ENCODE measurements around the gene PKD1.
"Not testable (repeated sequence)": the region's sequence is repeated elsewhere in the genome, so short reads cannot be mapped to it uniquely, and the experiment has no call there.

PKD1 gene

GRCh38 chr16:2115591-2115973 lies 20.1 kb downstream of the PKD1 start:
- DNase-seq (ENCODE audit: low read depth), result no peak
- TF ChIP-seq, protein P1, sequence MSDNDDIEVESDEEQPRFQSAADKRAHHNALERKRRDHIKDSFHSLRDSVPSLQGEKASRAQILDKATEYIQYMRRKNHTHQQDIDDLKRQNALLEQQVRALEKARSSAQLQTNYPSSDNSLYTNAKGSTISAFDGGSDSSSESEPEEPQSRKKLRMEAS (IDR thresholded peaks at IDR 0.05; ENCODE audit: low read depth, low read length), result no peak
- no peak for TF ChIP-seq POLR2A (IDR thresholded peaks at IDR 0.05; ENCODE audit: extremely low read depth, insufficient read length)
- TF ChIP-seq, protein P2, sequence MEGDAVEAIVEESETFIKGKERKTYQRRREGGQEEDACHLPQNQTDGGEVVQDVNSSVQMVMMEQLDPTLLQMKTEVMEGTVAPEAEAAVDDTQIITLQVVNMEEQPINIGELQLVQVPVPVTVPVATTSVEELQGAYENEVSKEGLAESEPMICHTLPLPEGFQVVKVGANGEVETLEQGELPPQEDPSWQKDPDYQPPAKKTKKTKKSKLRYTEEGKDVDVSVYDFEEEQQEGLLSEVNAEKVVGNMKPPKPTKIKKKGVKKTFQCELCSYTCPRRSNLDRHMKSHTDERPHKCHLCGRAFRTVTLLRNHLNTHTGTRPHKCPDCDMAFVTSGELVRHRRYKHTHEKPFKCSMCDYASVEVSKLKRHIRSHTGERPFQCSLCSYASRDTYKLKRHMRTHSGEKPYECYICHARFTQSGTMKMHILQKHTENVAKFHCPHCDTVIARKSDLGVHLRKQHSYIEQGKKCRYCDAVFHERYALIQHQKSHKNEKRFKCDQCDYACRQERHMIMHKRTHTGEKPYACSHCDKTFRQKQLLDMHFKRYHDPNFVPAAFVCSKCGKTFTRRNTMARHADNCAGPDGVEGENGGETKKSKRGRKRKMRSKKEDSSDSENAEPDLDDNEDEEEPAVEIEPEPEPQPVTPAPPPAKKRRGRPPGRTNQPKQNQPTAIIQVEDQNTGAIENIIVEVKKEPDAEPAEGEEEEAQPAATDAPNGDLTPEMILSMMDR (IDR thresholded peaks at IDR 0.05; ENCODE audit: low read depth, low read length), result no peak
- TF ChIP-seq MYC (IDR thresholded peaks at IDR 0.05; ENCODE audit: low read depth, low read length), result no peak
- no peak overlapping the region for H3K4me3 ChIP-seq (ENCODE audit: low read depth, low read length)

DNA sequence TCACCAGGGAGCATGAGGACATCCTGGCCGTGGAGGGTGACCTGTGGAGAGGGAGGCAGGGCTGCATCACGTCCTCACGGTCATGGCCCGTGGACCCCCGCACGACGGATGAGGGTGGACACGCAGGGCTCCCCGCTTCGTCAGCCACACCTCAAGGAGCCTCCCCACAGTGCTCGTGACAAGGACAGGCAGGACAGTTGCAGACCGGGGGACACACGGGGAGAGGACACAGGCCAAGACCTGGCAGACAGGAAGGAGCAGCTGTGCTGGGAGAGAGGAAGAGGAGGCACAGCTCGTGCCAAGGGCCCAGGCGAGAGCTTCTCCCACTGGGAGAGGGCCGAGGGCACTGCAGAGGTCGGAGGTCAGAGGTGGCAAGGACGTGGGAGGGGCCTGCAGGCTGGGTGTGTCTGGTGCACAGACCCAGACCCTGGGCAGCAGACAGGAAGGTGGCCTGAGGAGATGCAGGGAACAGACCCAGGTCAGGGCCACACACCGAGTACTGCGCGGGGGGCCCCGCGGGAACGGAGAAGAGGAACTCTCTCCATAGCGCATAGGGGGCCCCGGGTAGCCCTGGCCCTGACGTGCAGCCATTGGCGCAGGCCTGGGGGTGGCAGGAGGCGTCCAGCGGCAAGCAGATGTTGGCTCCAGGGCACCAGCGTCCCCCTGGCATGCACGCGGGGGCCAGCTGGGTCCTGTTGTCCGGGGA lies 20.7 kb downstream of the PKD1 start:
- H3K4me3 ChIP-seq (ENCODE audit: low read depth, low read length); DNase-seq (ENCODE audit: low read depth): not testable (repeated sequence)

- not testable (repeated sequence) for H3K4me3 ChIP-seq (ENCODE audit: low read depth, low read length); DNase-seq (ENCODE audit: low read depth)
Observed at GRCh38 chr16:2114225-2114624, 21.5 kb downstream of the PKD1 start.

- not testable (repeated sequence) for DNase-seq (ENCODE audit: low read depth); H3K4me3 ChIP-seq (ENCODE audit: low read depth, low read length)
Observed at GRCh38 chr16:2112539-2113106, 23.1 kb downstream of the PKD1 start.

DNA sequence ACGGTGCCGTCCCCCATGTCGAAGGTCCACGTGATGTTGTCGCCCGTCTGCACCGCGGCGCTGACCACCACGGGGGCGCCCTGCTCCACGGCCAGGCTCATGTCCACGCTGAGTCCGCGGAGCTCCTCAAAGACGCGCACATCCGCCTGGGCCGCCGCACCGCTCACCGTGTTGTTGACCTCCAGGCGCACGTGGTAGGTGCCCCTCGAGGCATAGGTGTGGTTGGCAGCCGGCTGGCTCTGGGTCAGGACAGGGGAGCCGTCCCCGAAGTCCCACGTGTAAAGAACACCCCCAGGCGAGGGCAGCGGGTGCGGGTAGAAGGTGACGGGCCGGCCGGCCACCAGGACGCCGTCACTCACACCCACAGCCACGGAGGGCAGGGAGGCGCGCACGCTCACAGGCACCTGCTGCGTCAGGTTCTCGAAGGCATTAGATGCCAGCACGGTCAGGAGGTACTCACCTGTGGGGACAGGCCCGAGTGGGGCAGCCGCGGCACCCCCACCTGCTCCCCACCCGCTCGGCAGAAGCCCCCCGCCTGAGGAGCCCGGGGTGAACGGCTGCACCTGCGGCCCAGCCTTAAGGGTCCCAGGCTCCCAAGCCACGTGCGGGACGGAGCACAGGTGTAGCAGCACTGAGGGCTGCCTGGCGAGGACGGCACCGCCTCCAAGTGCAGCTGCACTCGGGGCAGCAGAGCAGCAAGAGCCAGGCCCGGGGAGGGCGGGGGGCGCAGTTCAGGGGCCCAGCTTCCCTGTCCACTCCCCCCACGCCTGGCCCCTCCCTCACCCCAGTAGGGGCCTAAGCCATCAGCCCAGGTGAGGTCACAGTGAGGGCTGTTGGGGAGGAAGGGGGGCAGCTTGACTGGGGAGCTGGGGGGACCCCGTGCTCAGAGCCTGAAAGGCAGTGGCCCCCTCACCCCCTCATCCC lies 24.0 kb downstream of the PKD1 start:
- not testable (repeated sequence) for DNase-seq (ENCODE audit: low read depth); H3K4me3 ChIP-seq (ENCODE audit: low read depth, low read length)

GRCh38 chr16:2111009-2111353 lies 24.7 kb downstream of the PKD1 start:
- not testable (repeated sequence) for H3K4me3 ChIP-seq (ENCODE audit: low read depth, low read length); DNase-seq (ENCODE audit: low read depth)

GRCh38 chr16:2110332-2111008 lies 25.2 kb downstream of the PKD1 start:
- not testable (repeated sequence) for H3K4me3 ChIP-seq (ENCODE audit: low read depth, low read length); DNase-seq (ENCODE audit: low read depth)

- DNase-seq (ENCODE audit: low read depth); H3K4me3 ChIP-seq (ENCODE audit: low read depth, low read length): not testable (repeated sequence)
Observed at GRCh38 chr16:2109872-2110271, 25.8 kb downstream of the PKD1 start.

GRCh38 chr16:2109271-2109580 lies 26.5 kb downstream of the PKD1 start:
- not testable (repeated sequence) for H3K4me3 ChIP-seq (ENCODE audit: low read depth, low read length); DNase-seq (ENCODE audit: low read depth)

GRCh38 chr16:2108446-2109270 lies 27.0 kb downstream of the PKD1 start:
- not testable (repeated sequence) for DNase-seq (ENCODE audit: low read depth); H3K4me3 ChIP-seq (ENCODE audit: low read depth, low read length)

DNA sequence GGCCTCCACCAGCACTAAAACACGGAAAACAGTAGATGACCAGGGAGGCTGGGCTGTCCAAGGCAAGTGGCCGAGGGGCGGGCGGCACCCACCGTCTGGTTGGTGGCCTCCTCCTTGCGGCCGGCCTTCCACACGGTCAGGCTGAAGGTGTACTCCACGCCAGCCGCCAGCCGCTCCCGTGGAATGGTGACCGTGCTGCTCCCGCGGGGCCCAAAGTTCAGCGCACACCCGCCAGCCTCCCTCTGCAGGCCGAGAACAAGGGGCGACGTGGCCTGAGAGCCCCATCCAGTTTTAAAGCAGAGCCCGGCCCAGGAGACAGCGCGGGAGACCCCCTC lies 27.9 kb downstream of the PKD1 start:
- not testable (repeated sequence) for H3K4me3 ChIP-seq (ENCODE audit: low read depth, low read length); DNase-seq (ENCODE audit: low read depth)

DNA sequence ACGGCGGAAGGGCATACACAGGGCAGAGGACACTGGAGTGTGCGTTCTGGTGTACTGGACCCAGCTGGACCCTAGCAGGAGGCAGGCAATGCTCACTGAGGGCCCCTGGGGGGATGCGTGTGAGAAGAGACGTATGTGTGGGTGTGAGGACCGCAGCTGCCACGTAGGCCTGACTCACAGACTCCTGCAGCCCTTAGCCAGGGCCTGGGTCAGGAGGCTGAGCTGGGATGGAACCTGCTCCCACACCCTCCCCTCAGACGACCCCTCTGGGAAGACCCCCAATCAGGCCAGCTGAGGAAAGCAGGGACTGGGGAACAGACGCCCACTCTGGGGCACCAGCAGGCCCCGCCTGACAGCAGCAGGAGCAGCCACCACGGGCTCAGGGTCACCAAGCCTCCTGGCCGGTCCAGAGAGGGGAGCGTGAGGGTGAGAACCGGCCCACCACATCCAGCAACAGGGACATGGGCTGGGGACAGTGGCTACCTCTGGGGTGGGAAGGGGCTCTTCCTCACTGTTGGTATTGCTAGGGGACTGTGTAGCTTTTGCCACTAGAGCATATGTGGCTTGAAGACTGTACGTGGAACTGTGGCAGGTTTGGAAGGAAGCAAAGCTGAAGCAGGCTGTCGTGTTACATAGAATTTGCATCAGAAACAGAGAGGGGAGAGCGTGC lies 28.4 kb downstream of the PKD1 start:
- not testable (repeated sequence) for H3K4me3 ChIP-seq (ENCODE audit: low read depth, low read length); DNase-seq (ENCODE audit: low read depth)

DNA sequence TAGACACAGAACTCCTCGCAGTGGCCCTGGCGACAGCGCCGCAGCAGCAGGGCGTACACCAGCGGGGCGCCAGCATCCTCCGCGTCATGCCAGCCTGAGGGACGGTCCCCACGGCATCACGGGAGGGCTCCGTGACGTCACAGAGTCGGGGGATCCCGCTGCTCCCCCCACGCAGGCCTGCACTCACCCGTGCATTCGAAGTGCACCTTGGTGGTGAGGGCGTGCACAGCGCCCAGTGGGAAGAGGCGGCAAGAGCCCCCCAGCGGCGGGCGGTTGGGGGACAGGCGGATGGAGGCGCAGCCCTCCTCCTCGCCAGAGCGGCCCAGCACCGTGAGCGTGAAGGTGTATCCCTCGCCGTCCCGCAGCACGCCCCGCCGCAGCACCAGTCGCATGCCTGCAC lies 29.5 kb downstream of the PKD1 start:
- not testable (repeated sequence) for H3K4me3 ChIP-seq (ENCODE audit: low read depth, low read length); DNase-seq (ENCODE audit: low read depth)

DNA sequence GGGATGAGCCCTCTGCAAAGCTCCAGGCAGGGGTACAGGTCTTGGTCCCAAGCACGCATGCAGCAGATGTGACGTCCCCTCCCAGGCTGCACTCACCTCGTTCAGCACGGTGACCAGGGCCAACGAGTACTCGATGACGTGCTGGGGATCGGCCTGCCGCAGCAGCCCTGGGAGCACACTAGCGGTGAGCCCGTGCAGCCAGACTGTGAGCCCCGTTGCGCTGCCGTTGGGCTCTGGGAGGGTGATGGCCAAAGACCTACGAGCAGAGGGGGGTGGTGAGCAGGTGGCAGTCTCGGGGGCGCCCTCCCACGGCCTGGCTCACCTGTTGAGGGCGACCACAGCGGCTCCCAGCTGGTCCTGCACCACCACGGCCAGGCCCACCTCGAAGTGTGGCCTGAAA lies 29.9 kb downstream of the PKD1 start:
- H3K4me3 ChIP-seq (ENCODE audit: low read depth, low read length); DNase-seq (ENCODE audit: low read depth): not testable (repeated sequence)

- not testable (repeated sequence) for DNase-seq (ENCODE audit: low read depth); H3K4me3 ChIP-seq (ENCODE audit: low read depth, low read length)
Observed at GRCh38 chr16:2105291-2105690, 30.4 kb downstream of the PKD1 start.

GRCh38 chr16:2104464-2104863 lies 31.2 kb downstream of the PKD1 start:
- not testable (repeated sequence) for H3K4me3 ChIP-seq (ENCODE audit: low read depth, low read length); DNase-seq (ENCODE audit: low read depth)

Measured in NB4 (cell line).